B cell (primary cell): ENCODE results near the gene ETNPPL. TPM values are rescaled to one million over a fixed set of nuclear protein-coding genes. Genes with fewer than 3 reads are reported as not detected.

Source experiments
- ATAC-seq: fragments of 200-7000 bp; cut with Tn5 transposase; one replicate; pipeline ENCODE4 v1.10.0; 2021; ENCODE audit warnings: low read depth, mild to moderate bottlenecking, moderate number of reproducible peaks, moderate library complexity
- CTCF ChIA-PET: fragments of 350-600 bp; sonication (Branson Sonifier 250); formaldehyde crosslinking; loops from one replicate; lab custom pipeline; 2021; ENCODE audit warnings: antibody characterized with exemption, inconsistent platforms; lab: Charles Lee
- POLR2A ChIA-PET: fragments of 350-600 bp; sonication (Branson Sonifier 250); formaldehyde crosslinking; loops from one replicate; lab custom pipeline; 2021; ENCODE audit warnings: antibody characterized with exemption; lab: Charles Lee
- DNase-seq: peaks from one replicate; pipeline ENCODE4 v3.0.0; 2013
- H2AFZ ChIP-seq: 2 replicates; pipeline ENCODE4 v1.6.1; 2012; ENCODE audit warnings: mild to moderate bottlenecking, low read depth, low read length; ENCODE audit not compliant: insufficient read depth, poor library complexity, severe bottlenecking
- H3K27ac ChIP-seq, 2 donors: 1 replicate in 1 of 2; 2 replicates in 1 of 2; pipeline ENCODE4 v1.5.1; 2012 to 2013; ENCODE audit warnings: low read length in 2 of 2, mild to moderate bottlenecking in 2 of 2, moderate library complexity in 1 of 2
- H3K27me3 ChIP-seq, 4 experiments: fragments of 200-600 bp in 1 of 4; sonication (generic) in 1 of 4; replicated peaks in 1 of 4; 1 replicate in 2 of 4; 2 replicates in 2 of 4; pipeline versions ENCODE4 v1.6.1 to v1.7.0; 2013 to 2016; ENCODE audit warnings: low read length in 3 of 4, mild to moderate bottlenecking in 2 of 4, mixed read lengths in 1 of 4, moderate library complexity in 1 of 4; ENCODE audit not compliant: insufficient read depth in 4 of 4, control insufficient read depth in 3 of 4; ENCODE audit errors: control extremely low read depth in 1 of 4
- H3K36me3 ChIP-seq, 2 experiments: replicated peaks in 1 of 2; 1 replicate in 1 of 2; 2 replicates in 1 of 2; pipeline versions ENCODE4 v1.6.1 to v1.7.1; 2013; ENCODE audit warnings: low read length in 1 of 2; ENCODE audit not compliant: insufficient read depth in 2 of 2, control insufficient read depth in 1 of 2; ENCODE audit errors: control extremely low read depth in 1 of 2, extremely low read depth in 1 of 2
- H3K4me1 ChIP-seq, 2 donors: fragments of 200-600 bp in 1 of 2; sonication (generic) in 1 of 2; 1 replicate in 1 of 2; 2 replicates in 1 of 2; pipeline versions ENCODE4 v1.5.1 to v1.6.1; 2013 to 2017; ENCODE audit warnings: low read length in 2 of 2; ENCODE audit not compliant: control insufficient read depth in 2 of 2, insufficient read depth in 2 of 2
- H3K4me2 ChIP-seq: replicated peaks from 2 replicates; pipeline ENCODE3; 2012; ENCODE audit warnings: mild to moderate bottlenecking, low read depth, low read length; ENCODE audit not compliant: poor library complexity, severe bottlenecking
- H3K4me3 ChIP-seq, 5 experiments: fragments of 200-600 bp in 1 of 5; sonication (generic) in 1 of 5; 1 replicate in 3 of 5; 2 replicates in 2 of 5; pipeline versions ENCODE4 v1.5.1 to v1.7.0; 2011 to 2016; ENCODE audit warnings: low read length in 4 of 5, mild to moderate bottlenecking in 4 of 5, low read depth in 2 of 5, control low read depth in 1 of 5, moderate library complexity in 1 of 5; ENCODE audit not compliant: insufficient read depth in 1 of 5; ENCODE audit errors: control extremely low read depth in 1 of 5, extremely low read depth in 1 of 5
- H3K79me2 ChIP-seq: fragments of 200-600 bp; sonication (generic); one replicate; pipeline ENCODE4 v1.6.0; 2016; ENCODE audit warnings: low read length; ENCODE audit not compliant: control insufficient read depth, insufficient read depth
- H3K9ac ChIP-seq: fragments of 200-600 bp; sonication (generic); 2 replicates; pipeline ENCODE4 v1.6.1; 2017; ENCODE audit warnings: mild to moderate bottlenecking, low read length, moderate library complexity
- H3K9me3 ChIP-seq, 3 donors: one replicate each; pipeline versions ENCODE4 v1.6.1 to v1.7.1; 2013; ENCODE audit warnings: low read length in 2 of 3; ENCODE audit not compliant: control insufficient read depth in 2 of 3, insufficient read depth in 1 of 3; ENCODE audit errors: control extremely low read depth in 1 of 3
- H4K20me1 ChIP-seq: 2 replicates; pipeline ENCODE4 v1.6.0; 2012; ENCODE audit warnings: mild to moderate bottlenecking, low read length; ENCODE audit not compliant: insufficient read depth, control insufficient read depth, poor library complexity, severe bottlenecking
- H3K27ac Mint-ChIP-seq: one replicate; pipeline ENCODE4 v1.8.0; 2021; ENCODE audit warnings: mixed read lengths
- H3K27me3 Mint-ChIP-seq: one replicate; pipeline ENCODE4 v1.8.0; 2021; ENCODE audit warnings: mixed read lengths
- H3K4me1 Mint-ChIP-seq: one replicate; pipeline ENCODE4 v1.8.0; 2021; ENCODE audit warnings: mixed read lengths
- H3K4me3 Mint-ChIP-seq: one replicate; pipeline ENCODE4 v1.8.0; 2021; ENCODE audit warnings: mixed read lengths
- H3K9me3 Mint-ChIP-seq: one replicate; pipeline ENCODE4 v1.8.0; 2022; ENCODE audit warnings: mixed read lengths; ENCODE audit not compliant: insufficient read depth
- EZH2 ChIP-seq: IDR thresholded peaks from 2 replicates; pipeline ENCODE4 v1.6.1; 2012; ENCODE audit warnings: borderline replicate concordance, low read depth, mild to moderate bottlenecking, moderate library complexity, low read length; ENCODE audit not compliant: insufficient read depth, poor library complexity, severe bottlenecking
- WGBS: methylation state at CpG from one replicate; pipeline ENCODE4 v1.1.5; 2013; ENCODE audit warnings: missing lambda C conversion rate; ENCODE audit not compliant: insufficient coverage; 5-methylcytosine and 5-hydroxymethylcytosine counted together
- intact Hi-C: fragments of 100-400 bp; cut with micrococcal nuclease; formaldehyde crosslinking; loops from one replicate; pipeline ENCODE4 v1.10.0; 2022
- polyA plus RNA-seq: library from polyadenylated mRNA; depleted of rRNA; stranded (reverse); fragments of >200 nt; gene quantifications from 2 replicates; pipeline ENCODE4 v1.2.3, GENCODE V29; 2012
- total RNA-seq, 2 donors: library from RNA; stranded (reverse); fragments of 120-200 nt in 1 of 2; gene quantifications; 1 replicate in 1 of 2; 2 replicates in 1 of 2; pipeline versions ENCODE4 v1.2.3 to v1.2.4, GENCODE V29; 2013 to 2022
- TF ChIP-seq, protein P1 (sequence below): fragments of 200-600 bp; IDR thresholded peaks from one replicate; pipeline ENCODE4 v1.8.0; 2022; ENCODE audit warnings: antibody characterized with exemption, mild to moderate bottlenecking

The ETNPPL gene
- total and polyA plus RNA-seq, 2 donors (not counting 1 experiment from before 2014, with no cell fraction given) = not detected

- Mint-ChIP-seq H3K27me3 (peaks cover 7% of the 10 kb centered on the region), H3K9me3 (no peaks in the 10 kb centered on the region), H3K4me1 (no peaks in the 10 kb centered on the region), H3K4me3 (no peak overlapping the region), H3K27ac (no peak overlapping the region)
- Histone ChIP-seq H3K27me3 (no peaks in the 10 kb centered on the region), H3K9ac (no peak overlapping the region), H3K9me3 (no peaks in the 10 kb centered on the region), H3K36me3 (no peaks in the 10 kb centered on the region), H3K4me2 (no peak overlapping the region), H3K27ac (no peak overlapping the region), H3K4me3 (no peak overlapping the region), H2AFZ (no peak overlapping the region), H3K4me1 (no peaks in the 10 kb centered on the region), H4K20me1 (no peaks in the 10 kb centered on the region), H3K79me2 (no peaks in the 10 kb centered on the region)
- DNase-seq (no peak), ATAC-seq (no peak)
- TF ChIP-seq, protein P1, sequence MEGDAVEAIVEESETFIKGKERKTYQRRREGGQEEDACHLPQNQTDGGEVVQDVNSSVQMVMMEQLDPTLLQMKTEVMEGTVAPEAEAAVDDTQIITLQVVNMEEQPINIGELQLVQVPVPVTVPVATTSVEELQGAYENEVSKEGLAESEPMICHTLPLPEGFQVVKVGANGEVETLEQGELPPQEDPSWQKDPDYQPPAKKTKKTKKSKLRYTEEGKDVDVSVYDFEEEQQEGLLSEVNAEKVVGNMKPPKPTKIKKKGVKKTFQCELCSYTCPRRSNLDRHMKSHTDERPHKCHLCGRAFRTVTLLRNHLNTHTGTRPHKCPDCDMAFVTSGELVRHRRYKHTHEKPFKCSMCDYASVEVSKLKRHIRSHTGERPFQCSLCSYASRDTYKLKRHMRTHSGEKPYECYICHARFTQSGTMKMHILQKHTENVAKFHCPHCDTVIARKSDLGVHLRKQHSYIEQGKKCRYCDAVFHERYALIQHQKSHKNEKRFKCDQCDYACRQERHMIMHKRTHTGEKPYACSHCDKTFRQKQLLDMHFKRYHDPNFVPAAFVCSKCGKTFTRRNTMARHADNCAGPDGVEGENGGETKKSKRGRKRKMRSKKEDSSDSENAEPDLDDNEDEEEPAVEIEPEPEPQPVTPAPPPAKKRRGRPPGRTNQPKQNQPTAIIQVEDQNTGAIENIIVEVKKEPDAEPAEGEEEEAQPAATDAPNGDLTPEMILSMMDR = no peak
- no peak for TF ChIP-seq EZH2
- intact Hi-C loops = no loop called here
- ChIA-PET POLR2A (no interaction called here), CTCF (no interaction called here)
- whole genome bisulfite sequencing = no CpG with 5 or more reads among the region's 7 CpGs
These were observed 53.1 kb downstream of the ETNPPL start for GRCh38 chr4:108709722-108710121.

DNA sequence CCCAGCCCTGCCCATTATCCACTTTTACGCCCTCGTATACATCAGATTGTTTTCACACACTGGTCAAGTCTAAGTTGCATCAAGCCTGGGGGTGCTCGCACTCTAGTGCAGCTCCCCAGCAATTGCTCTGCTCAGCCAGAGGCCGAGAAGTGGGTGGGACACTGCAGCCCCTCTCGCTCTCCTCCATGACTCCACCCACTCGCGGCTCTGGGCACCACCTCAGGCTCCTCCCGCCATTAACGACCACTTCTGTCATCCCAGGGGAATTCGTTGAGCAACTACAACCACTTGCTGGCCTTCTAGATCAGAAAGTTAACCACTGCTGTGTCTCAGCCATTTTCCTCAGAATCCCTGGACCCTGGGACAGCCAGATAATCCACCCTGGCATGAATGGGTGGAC lies 53.6 kb downstream of the ETNPPL start:
- no peak for ATAC-seq
- Histone ChIP-seq H3K4me3 (no peak overlapping the region), H3K36me3 (no peaks in the 10 kb centered on the region), H3K9ac (no peak overlapping the region), H3K4me2 (no peak overlapping the region), H3K79me2 (no peaks in the 10 kb centered on the region), H4K20me1 (no peaks in the 10 kb centered on the region), H3K9me3 (no peaks in the 10 kb centered on the region), H3K4me1 (no peaks in the 10 kb centered on the region), H3K27me3 (no peaks in the 10 kb centered on the region), H2AFZ (no peak overlapping the region), H3K27ac (no peak overlapping the region)
- intact Hi-C loops = no loop called here
- CTCF ChIA-PET = interaction anchor here (0.9 kb wide), 1 partner anchor 21 kb away, joined by 3 read pairs; no protein-coding TSS in a partner anchor
- 89% methylated on average over 10 of the region's 10 CpGs for WGBS
- H3K4me1 Mint-ChIP-seq = no peaks in the 10 kb centered on the region
- no peak for TF ChIP-seq EZH2
- TF ChIP-seq, protein P1 = no peak
- H3K27me3 Mint-ChIP-seq = peaks cover 5% of the 10 kb centered on the region
- H3K4me3 Mint-ChIP-seq = no peak overlapping the region
- DNase-seq = no peak
- POLR2A ChIA-PET = no interaction called here
- no peak overlapping the region for H3K27ac Mint-ChIP-seq
- no peaks in the 10 kb centered on the region for H3K9me3 Mint-ChIP-seq
